ENCODE data around the gene RPTOR.

RPTOR gene

DNA sequence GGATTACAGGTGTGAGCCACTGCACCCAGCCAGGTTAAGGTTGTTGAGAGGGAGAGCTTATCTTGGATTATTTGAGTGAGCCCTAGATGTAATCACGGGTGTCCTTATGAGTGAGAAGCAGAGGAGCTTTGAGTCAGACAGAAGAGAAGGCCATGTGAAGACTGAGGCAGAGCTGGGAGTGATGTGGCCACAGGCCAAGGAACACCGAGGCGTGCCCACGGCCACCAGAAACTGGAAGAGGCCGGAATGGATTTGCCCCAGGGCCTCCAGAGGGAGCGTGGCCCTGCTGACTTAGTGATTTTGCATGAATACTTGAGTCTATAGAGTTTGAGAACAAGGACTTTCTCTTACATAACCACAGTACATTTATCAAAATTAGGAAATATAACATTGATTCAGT is 137.7 kb downstream of the RPTOR start:
- TF ChIP-seq, protein P1, sequence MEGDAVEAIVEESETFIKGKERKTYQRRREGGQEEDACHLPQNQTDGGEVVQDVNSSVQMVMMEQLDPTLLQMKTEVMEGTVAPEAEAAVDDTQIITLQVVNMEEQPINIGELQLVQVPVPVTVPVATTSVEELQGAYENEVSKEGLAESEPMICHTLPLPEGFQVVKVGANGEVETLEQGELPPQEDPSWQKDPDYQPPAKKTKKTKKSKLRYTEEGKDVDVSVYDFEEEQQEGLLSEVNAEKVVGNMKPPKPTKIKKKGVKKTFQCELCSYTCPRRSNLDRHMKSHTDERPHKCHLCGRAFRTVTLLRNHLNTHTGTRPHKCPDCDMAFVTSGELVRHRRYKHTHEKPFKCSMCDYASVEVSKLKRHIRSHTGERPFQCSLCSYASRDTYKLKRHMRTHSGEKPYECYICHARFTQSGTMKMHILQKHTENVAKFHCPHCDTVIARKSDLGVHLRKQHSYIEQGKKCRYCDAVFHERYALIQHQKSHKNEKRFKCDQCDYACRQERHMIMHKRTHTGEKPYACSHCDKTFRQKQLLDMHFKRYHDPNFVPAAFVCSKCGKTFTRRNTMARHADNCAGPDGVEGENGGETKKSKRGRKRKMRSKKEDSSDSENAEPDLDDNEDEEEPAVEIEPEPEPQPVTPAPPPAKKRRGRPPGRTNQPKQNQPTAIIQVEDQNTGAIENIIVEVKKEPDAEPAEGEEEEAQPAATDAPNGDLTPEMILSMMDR (IDR thresholded peaks at IDR 0.05), result no peak
- Histone ChIP-seq H3K9me3 (ENCODE audit: control insufficient read depth, low read length) (no peaks in the 10 kb centered on the region), H3K9ac (no peak overlapping the region)

DNA sequence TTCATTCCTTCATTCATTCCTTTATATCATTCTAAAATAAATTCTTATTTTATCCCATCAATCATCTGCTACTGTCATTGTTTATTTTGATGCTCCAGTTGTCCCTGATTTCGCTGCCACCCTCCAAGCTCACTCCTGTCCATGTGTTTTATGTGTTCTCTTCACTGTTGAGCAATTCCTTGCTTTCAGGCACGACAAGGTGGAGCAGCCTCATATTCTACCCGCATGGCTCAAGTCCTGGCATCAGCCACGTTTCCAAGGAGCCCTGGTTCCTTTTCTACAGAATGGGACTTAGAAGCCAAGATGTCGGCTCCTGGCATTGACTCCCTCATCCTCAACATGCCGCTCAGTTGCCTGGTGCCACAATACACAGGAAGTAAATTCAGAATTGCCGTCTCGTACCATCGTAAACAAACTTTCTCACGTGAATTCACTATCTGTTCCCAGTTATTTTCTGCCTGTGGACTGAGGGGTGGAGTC is 139.0 kb downstream of the RPTOR start:
- H3K9me3 ChIP-seq (ENCODE audit: control insufficient read depth, low read length), result no peaks in the 10 kb centered on the region
- no peak overlapping the region for H3K27ac ChIP-seq
- H3K4me3 ChIP-seq (ENCODE audit: low read depth, low read length), result no peak overlapping the region
- peaks cover 18% of the 10 kb centered on the region for H3K79me2 ChIP-seq
- no peaks in the 10 kb centered on the region for H3K27me3 ChIP-seq (ENCODE audit: control insufficient read depth, insufficient read depth, low read length)
- no peak overlapping the region for H3K9ac ChIP-seq
- no peak overlapping the region for H2AFZ ChIP-seq
- H3K4me2 ChIP-seq (ENCODE audit: low read length), result no peak overlapping the region
- H3K36me3 ChIP-seq (ENCODE audit: control insufficient read depth, insufficient read depth, low read length), result no peaks in the 10 kb centered on the region
- TF ChIP-seq, protein P1 (IDR thresholded peaks at IDR 0.05), result no peak
- no peaks in the 10 kb centered on the region for H3K4me1 ChIP-seq

More for the DNA sequence above, 137.7 kb downstream of the RPTOR start:
- Histone ChIP-seq H3K27ac (no peak overlapping the region), H3K79me2 (peaks cover 12% of the 10 kb centered on the region), H3K4me1 (no peaks in the 10 kb centered on the region), H3K4me3 (ENCODE audit: low read depth, low read length) (no peak overlapping the region), H2AFZ (no peak overlapping the region), H3K4me2 (ENCODE audit: low read length) (no peak overlapping the region), H3K36me3 (ENCODE audit: control insufficient read depth, insufficient read depth, low read length) (no peaks in the 10 kb centered on the region), H3K27me3 (ENCODE audit: control insufficient read depth, insufficient read depth, low read length) (no peaks in the 10 kb centered on the region)

DNA sequence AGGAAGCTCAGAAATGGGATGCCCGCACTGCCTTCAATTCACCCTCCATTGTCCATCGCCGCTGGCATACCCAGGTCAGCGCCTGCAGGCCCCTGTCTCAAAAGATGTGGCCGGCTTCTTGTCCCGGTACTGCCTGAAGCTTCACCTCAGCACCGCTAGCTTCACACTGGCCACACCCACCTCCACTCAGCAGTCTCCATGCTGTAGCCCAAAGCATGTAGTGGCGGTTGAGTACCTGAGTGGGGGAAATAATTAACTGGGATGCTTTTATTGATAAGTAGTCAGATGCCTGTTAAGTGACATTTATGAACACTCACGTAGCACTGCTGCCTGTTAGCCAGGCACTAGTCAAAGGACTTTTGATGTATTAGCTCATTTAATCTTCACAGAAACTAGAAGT is 143.2 kb downstream of the RPTOR start:
- Histone ChIP-seq H3K9ac (no peak overlapping the region), H3K4me2 (ENCODE audit: low read length) (no peak overlapping the region), H3K9me3 (ENCODE audit: control insufficient read depth, low read length) (no peaks in the 10 kb centered on the region), H3K27me3 (ENCODE audit: control insufficient read depth, insufficient read depth, low read length) (no peaks in the 10 kb centered on the region), H3K36me3 (ENCODE audit: control insufficient read depth, insufficient read depth, low read length) (no peaks in the 10 kb centered on the region), H3K4me3 (ENCODE audit: low read depth, low read length) (no peak overlapping the region), H2AFZ (no peak overlapping the region), H3K79me2 (peaks cover 46% of the 10 kb centered on the region), H3K4me1 (no peaks in the 10 kb centered on the region), H3K27ac (no peak overlapping the region)
- TF ChIP-seq, protein P1 (IDR thresholded peaks at IDR 0.05), result no peak

DNA sequence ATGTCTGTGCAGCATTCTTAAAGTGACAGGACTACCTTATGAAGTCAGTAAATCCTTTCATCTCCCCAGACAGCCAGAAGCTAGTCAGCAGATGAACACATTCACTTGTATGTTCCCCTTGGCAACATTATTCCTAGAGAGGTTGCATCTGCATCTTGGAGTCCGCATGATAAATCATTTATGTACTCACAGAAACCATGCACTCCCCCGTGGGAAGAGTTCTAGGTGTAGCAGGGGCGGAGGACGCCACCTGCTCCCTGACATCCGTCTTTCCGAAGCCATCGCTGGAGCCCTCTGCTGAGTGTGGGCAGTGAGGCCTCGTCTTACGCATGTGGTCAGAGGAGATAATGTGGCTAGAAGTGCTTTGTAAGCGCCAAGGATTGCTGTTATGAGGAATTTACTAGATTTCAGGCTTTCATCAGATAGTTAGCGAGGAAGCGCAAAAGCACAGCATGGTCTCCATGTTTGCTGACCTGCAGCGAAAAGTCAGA is 144.5 kb downstream of the RPTOR start:
- Histone ChIP-seq H3K4me1 (no peaks in the 10 kb centered on the region), H3K79me2 (peaks cover 59% of the 10 kb centered on the region), H3K4me2 (ENCODE audit: low read length) (no peak overlapping the region), H3K4me3 (ENCODE audit: low read depth, low read length) (no peak overlapping the region), H3K27me3 (ENCODE audit: control insufficient read depth, insufficient read depth, low read length) (no peaks in the 10 kb centered on the region), H3K9me3 (ENCODE audit: control insufficient read depth, low read length) (no peaks in the 10 kb centered on the region), H3K36me3 (ENCODE audit: control insufficient read depth, insufficient read depth, low read length) (no peaks in the 10 kb centered on the region), H3K9ac (no peak overlapping the region), H2AFZ (no peak overlapping the region), H3K27ac (no peak overlapping the region)
- TF ChIP-seq, protein P1 (IDR thresholded peaks at IDR 0.05), result no peak

DNA sequence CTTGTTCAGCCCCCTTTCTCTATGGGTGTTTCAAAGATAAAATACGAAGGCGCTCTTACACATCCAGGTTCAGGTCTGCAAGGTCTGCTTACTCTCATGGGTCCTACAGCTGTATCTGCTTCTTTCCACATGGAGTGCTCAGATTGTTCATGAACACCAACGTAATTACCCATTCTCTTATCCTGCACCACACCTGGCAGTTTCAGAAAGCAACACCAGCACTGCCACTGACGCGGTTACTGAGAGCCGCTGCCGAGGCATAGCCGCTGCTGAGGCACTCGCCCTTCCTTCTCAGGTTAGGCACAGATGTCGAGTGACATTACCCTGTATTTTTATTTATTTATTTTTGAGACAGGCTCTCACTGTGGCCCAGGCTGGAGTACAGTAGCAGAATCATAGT is 147.1 kb downstream of the RPTOR start:
- Histone ChIP-seq H2AFZ (no peak overlapping the region), H3K4me2 (ENCODE audit: low read length) (no peak overlapping the region), H3K4me3 (ENCODE audit: low read depth, low read length) (no peak overlapping the region), H3K4me1 (no peaks in the 10 kb centered on the region), H3K9me3 (ENCODE audit: control insufficient read depth, low read length) (no peaks in the 10 kb centered on the region), H3K9ac (no peak overlapping the region), H3K36me3 (ENCODE audit: control insufficient read depth, insufficient read depth, low read length) (no peaks in the 10 kb centered on the region), H3K79me2 (peaks cover 69% of the 10 kb centered on the region), H3K27ac (no peak overlapping the region), H3K27me3 (ENCODE audit: control insufficient read depth, insufficient read depth, low read length) (no peaks in the 10 kb centered on the region)
- TF ChIP-seq, protein P1 (IDR thresholded peaks at IDR 0.05), result no peak

Data from parathyroid adenoma (tissue), 2 donors.